Spleen (tissue), 7 donors: ENCODE data around the gene AP1AR.
"Not testable (repeated sequence)": the region's sequence is repeated elsewhere in the genome, so short reads cannot be mapped to it uniquely, and the experiment has no call there.

Experiments
- POLR2A ChIP-seq, 3 donors: fragments of 450-650 bp; IDR thresholded peaks; one replicate each; pipeline ENCODE4 v1.5.1; 2017; ENCODE audit warnings: antibody characterized with exemption in 3 of 3, mild to moderate bottlenecking in 1 of 3
- TF ChIP-seq, protein P1 (sequence below), 11 experiments: fragments of 200-600 bp in 7 of 11; fragments of 450-650 bp in 4 of 11; sonication (generic) in 4 of 11; IDR thresholded peaks in 8 of 11; conservative IDR thresholded peaks in 3 of 11; 1 replicate in 7 of 11; 2 replicates in 4 of 11; pipeline versions ENCODE4 v1.4.0 to v1.8.0; 2016 to 2021; ENCODE audit warnings: antibody characterized with exemption in 11 of 11, inconsistent platforms in 4 of 11, mild to moderate bottlenecking in 1 of 11
- donor health status: DM: no; HTN: no; CAD: no; lungs with moderate emphysema.
- donor health status: DM: no; HTN: no; CAD: no.
- donor health status: DM: no; HTN: no; CAD: no.

DNA sequence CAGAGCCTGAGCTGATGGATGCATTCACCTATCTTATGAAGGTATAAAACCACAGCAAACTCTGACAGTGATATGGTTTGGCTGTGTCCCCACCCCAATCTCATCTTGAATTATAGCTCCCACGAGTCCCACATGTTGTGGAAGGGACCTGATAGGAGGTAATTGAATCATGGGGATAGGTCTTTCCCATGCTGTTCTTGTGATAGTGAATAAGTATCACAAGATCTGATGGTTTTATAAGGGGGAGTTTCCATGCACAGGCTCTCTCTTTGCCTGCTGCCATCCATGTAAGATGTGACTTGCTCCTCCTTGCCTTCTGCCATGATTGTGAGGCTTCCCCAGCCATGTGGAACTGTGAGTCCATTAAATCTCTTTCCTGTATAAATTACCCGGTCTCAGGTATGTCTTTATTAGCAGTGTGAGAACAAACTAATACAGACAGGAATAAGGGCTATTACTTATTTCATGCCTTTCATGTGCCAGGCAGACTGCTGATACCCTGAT is 50.4 kb downstream of the AP1AR start:
- TF ChIP-seq POLR2A (IDR thresholded peaks at IDR 0.05) = not testable (repeated sequence)
- TF ChIP-seq, protein P1, sequence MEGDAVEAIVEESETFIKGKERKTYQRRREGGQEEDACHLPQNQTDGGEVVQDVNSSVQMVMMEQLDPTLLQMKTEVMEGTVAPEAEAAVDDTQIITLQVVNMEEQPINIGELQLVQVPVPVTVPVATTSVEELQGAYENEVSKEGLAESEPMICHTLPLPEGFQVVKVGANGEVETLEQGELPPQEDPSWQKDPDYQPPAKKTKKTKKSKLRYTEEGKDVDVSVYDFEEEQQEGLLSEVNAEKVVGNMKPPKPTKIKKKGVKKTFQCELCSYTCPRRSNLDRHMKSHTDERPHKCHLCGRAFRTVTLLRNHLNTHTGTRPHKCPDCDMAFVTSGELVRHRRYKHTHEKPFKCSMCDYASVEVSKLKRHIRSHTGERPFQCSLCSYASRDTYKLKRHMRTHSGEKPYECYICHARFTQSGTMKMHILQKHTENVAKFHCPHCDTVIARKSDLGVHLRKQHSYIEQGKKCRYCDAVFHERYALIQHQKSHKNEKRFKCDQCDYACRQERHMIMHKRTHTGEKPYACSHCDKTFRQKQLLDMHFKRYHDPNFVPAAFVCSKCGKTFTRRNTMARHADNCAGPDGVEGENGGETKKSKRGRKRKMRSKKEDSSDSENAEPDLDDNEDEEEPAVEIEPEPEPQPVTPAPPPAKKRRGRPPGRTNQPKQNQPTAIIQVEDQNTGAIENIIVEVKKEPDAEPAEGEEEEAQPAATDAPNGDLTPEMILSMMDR (IDR thresholded peaks at IDR 0.05 in 8 of 11, conservative IDR thresholded peaks at IDR 0.05 in 3 of 11) = not testable (repeated sequence)
